Mesothelial cell of epicardium (in vitro differentiated cells): ENCODE measurements around the gene LTA. TPM values are rescaled to one million over a fixed set of nuclear protein-coding genes. Genes with fewer than 3 reads are reported as not detected.

Experiments
- DNase-seq, 2 experiments: peaks; one replicate each; pipeline ENCODE4 v3.0.0; 2021; ENCODE audit warnings: low spot score in 2 of 2; ENCODE audit not compliant: unreplicated experiment in 2 of 2
- H3K27ac Mint-ChIP-seq: 2 replicates; pipeline ENCODE4 v1.8.0; 2021; ENCODE audit warnings: mixed read lengths
- H3K27me3 Mint-ChIP-seq: 2 replicates; pipeline ENCODE4 v1.8.0; 2021; ENCODE audit warnings: low read depth, mixed read lengths
- H3K36me3 Mint-ChIP-seq: 2 replicates; pipeline ENCODE4 v1.8.0; 2021; ENCODE audit warnings: mixed read lengths
- H3K4me1 Mint-ChIP-seq: 2 replicates; pipeline ENCODE4 v1.8.0; 2021; ENCODE audit warnings: mixed read lengths
- H3K4me3 Mint-ChIP-seq: 2 replicates; pipeline ENCODE4 v1.8.0; 2021; ENCODE audit warnings: mild to moderate bottlenecking, moderate library complexity, mixed read lengths
- H3K9me3 Mint-ChIP-seq: 2 replicates; pipeline ENCODE4 v1.8.0; 2021; ENCODE audit warnings: mixed read lengths
- total RNA-seq: library from RNA; stranded (reverse); gene quantifications from 3 replicates; pipeline ENCODE4 v1.2.1, GENCODE V29; 2021
- TF ChIP-seq, protein P1 (sequence below): fragments of 200-600 bp; sonication (generic); IDR thresholded peaks from one replicate; pipeline ENCODE4 v1.5.0; 2021; ENCODE audit warnings: antibody characterized with exemption; ENCODE audit not compliant: unreplicated experiment

LTA gene
- total RNA-seq, 1 donor from 2014 or later, result 0.16 TPM

DNA sequence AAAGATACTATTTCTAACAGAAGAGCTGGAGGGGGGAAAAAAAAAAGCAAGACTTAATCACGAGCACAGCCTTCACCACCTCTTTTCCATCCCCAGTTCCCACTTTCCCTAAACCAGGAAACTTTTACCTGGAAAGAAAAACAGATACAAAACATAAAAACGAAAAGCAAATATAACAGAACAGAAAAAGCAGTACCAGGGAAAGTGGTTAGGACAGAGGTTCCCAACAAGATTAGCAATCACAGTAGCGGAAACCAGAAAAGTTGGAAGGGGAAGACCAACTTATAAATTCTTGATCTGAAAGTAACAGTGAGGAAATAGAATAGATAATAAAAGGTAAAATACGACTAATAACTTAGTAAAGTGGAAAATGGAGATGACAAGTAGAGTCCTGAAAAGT, 31.4 kb upstream of the LTA start:
- Mint-ChIP-seq H3K36me3 (peaks cover 36% of the 10 kb centered on the region), H3K4me1 (peaks cover 41% of the 10 kb centered on the region), H3K4me3 (peak overlapping the region; percentile 99), H3K27ac (peak overlapping the region; percentile 93), H3K27me3 (no peaks in the 10 kb centered on the region), H3K9me3 (no peaks in the 10 kb centered on the region)
- TF ChIP-seq, protein P1, sequence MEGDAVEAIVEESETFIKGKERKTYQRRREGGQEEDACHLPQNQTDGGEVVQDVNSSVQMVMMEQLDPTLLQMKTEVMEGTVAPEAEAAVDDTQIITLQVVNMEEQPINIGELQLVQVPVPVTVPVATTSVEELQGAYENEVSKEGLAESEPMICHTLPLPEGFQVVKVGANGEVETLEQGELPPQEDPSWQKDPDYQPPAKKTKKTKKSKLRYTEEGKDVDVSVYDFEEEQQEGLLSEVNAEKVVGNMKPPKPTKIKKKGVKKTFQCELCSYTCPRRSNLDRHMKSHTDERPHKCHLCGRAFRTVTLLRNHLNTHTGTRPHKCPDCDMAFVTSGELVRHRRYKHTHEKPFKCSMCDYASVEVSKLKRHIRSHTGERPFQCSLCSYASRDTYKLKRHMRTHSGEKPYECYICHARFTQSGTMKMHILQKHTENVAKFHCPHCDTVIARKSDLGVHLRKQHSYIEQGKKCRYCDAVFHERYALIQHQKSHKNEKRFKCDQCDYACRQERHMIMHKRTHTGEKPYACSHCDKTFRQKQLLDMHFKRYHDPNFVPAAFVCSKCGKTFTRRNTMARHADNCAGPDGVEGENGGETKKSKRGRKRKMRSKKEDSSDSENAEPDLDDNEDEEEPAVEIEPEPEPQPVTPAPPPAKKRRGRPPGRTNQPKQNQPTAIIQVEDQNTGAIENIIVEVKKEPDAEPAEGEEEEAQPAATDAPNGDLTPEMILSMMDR, result no peak
- DNase-seq, result no peak

DNA sequence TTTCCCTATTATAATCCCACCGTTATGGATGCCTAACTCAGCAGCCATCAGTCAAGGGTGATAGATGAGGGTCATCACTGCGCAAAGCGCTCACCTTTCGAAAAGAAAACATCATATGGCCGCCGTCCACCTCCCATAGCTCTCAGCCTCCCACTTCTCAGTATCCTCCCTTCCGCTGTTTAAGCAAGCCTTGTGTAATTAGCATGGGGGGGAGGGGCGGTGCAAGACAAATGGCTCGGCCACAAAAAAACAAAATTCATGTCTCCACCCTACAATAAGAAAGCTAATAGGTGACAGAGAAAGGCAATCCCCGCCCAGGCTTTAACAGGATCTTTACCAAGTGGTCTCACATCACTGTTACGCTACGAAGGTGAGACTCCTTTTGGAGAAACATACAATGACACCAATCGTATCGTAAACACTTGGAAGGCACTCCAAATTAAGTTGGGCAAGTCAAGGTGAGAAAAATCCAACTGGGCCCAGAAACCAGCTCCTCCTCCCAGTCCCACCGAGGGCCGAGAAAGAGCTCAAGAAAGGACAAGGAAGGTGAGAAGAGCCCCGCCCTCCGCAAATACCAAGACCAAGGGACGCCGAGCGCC, 30.9 kb upstream of the LTA start:
- Mint-ChIP-seq H3K9me3 (no peaks in the 10 kb centered on the region), H3K4me1 (peaks cover 45% of the 10 kb centered on the region), H3K36me3 (peaks cover 31% of the 10 kb centered on the region), H3K4me3 (peak overlapping the region; percentile 99), H3K27me3 (no peaks in the 10 kb centered on the region), H3K27ac (peak overlapping the region; percentile 100)
- peak in 1 of 2 experiments; percentile 50 for DNase-seq
- TF ChIP-seq, protein P1, result no peak

DNA sequence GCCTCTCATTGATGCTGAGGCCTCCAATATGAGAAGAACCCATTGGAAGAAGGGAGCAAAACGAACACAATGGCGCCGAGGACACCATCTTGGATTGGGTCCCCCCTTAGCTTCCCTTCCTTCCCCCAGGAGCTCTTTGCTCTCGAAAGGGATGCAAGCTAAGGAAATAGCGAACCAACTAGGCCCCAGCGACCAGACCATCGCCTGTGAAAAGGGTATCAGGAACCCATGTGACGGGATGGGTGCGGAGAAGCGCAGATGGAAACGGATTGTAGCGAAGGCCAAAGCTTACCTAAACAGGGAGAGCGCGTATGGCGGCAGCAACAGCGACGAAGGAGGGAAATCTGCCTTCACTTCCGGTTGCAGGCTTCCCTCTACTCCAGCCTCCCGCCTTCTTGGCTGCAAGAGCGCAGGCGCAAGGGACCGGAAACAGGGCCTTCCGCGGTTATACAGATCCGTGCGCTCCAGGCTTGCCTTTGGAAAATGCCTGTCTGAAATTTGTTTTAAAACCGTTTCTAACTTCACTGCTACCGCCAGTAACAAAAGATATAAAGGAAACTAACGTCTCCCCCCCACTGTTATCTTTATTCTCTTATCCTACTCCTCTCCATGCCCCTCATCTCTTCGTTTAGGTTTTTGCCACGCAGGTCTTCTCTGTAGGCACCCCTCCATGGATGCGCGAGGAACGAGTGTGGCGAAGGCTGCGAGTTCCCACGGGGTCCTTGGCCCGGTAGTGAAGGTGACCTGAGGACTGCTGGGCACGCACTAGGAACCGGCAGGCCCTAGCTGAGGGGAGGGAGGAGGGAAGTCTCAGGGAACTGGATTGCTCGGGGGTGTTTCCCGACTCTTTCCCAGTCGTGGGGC, 30.2 kb upstream of the LTA start, which contains the start of gene DDX39B:
DDX39B (minus strand) TSS at position 346 of the 864 bp plus-strand sequence. CDS start 1,471 bp downstream, outside the sequence.
- no peaks in the 10 kb centered on the region for H3K9me3 Mint-ChIP-seq
- peak; percentile 86 to 89 for DNase-seq
- peaks cover 47% of the 10 kb centered on the region for H3K4me1 Mint-ChIP-seq
- H3K27me3 Mint-ChIP-seq, result no peaks in the 10 kb centered on the region
- H3K36me3 Mint-ChIP-seq, result peaks cover 25% of the 10 kb centered on the region
- TF ChIP-seq, protein P1, result no peak
- peak within 1 kb of the TSS; percentile 100 for H3K27ac Mint-ChIP-seq
- H3K4me3 Mint-ChIP-seq, result peak within 1 kb of the TSS; percentile 99

DNA sequence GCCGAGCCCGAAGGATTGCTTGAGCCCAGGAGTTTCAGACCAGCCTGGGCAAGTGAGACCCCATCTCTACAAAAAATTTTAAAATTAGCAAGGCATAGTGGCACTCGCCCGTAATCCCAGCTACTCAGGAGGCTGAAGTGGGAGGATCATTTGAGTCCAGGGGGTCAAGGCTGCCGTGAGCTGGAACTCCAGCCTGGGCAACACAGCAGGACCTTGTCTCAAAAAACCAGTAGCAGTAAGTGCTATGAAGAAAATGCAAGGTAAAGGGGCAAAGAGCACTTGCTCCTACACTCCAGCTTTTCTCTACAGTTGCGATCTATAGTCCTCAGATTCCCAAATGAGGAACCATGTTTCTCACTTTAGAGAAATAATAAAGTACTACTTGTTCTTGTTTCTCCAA, 28.4 kb upstream of the LTA start:
- Mint-ChIP-seq H3K27ac (no peak overlapping the region), H3K27me3 (no peaks in the 10 kb centered on the region), H3K9me3 (no peaks in the 10 kb centered on the region), H3K36me3 (peaks cover 16% of the 10 kb centered on the region), H3K4me1 (peaks cover 55% of the 10 kb centered on the region), H3K4me3 (no peak overlapping the region)
- no peak for DNase-seq
- TF ChIP-seq, protein P1, result no peak

DNA sequence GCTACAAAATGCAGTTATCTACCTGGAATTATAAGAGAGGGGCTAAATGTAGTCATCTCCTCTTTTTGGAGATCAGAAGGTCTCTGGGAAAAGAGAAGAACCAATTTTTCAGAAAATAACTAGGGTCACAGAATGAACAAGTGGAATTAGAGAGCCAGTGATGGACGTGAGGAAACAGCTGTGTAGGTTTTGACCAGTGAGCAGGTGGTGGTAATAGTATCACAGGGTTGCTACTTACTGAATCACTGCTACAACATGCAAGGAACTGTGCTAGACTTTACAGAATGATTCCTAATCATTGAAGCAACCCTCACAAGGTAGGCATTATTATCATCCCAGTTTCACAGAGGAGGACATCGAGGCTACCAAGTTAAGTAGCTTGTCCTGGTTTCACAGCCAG, 27.4 kb upstream of the LTA start:
- Mint-ChIP-seq H3K27me3 (no peaks in the 10 kb centered on the region), H3K4me1 (peaks cover 49% of the 10 kb centered on the region), H3K36me3 (peaks cover 14% of the 10 kb centered on the region), H3K9me3 (no peaks in the 10 kb centered on the region), H3K4me3 (no peak overlapping the region), H3K27ac (no peak overlapping the region)
- TF ChIP-seq, protein P1, result no peak
- no peak for DNase-seq
